ENCODE measurements around the gene ARHGEF40.

ARHGEF40 gene

GRCh38 chr14:21098892-21099595 lies 28.9 kb downstream of the ARHGEF40 start:
- DNase-seq = peak; percentile 31

DNA sequence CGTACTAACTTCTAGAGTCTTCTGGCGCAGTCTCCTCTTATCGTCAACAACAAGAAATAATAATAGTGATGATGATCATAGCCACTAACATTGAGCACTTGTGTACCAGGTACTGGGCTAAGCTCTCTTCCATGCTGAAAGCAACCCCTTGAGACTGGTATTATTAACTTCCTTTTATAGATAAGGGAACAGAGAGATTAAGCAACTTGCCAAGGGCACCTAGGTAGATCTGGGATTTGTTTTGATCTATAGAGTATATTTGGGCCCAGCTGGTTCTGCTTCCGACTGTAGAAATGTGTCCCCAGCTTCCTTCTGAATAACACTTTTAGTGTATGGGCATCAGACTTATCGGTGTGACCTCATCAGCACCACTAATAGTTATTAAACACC lies 29.5 kb downstream of the ARHGEF40 start:
- DNase-seq = no peak

DNA sequence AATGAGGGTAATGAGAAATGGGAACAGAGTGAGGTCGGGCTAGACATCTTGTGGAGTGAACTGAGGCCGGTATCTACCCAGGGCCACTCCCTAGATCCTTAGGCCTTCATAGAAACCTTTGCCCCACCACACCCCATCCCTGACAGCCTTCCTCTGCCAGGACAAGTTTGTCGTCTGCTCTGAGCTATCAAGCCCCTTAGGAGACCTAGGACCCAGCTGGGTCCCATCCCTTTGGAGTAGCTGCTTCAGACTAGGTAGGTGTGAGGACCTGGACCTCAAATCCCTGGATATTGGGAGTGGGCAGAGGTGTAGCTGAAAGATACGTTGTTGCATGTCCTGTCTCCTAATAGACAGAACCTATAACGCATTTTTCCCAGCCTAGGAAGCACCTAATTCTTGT lies 30.8 kb downstream of the ARHGEF40 start, which contains the start of gene TMEM253:
Gene TMEM253 (plus strand): TSS at position 136 of the 400 bp plus-strand sequence. CDS start 278 bp downstream, outside the sequence.
- no peak for DNase-seq

- no peak for DNase-seq
Observed at GRCh38 chr14:21101802-21102413, 31.8 kb downstream of the ARHGEF40 start.

DNA sequence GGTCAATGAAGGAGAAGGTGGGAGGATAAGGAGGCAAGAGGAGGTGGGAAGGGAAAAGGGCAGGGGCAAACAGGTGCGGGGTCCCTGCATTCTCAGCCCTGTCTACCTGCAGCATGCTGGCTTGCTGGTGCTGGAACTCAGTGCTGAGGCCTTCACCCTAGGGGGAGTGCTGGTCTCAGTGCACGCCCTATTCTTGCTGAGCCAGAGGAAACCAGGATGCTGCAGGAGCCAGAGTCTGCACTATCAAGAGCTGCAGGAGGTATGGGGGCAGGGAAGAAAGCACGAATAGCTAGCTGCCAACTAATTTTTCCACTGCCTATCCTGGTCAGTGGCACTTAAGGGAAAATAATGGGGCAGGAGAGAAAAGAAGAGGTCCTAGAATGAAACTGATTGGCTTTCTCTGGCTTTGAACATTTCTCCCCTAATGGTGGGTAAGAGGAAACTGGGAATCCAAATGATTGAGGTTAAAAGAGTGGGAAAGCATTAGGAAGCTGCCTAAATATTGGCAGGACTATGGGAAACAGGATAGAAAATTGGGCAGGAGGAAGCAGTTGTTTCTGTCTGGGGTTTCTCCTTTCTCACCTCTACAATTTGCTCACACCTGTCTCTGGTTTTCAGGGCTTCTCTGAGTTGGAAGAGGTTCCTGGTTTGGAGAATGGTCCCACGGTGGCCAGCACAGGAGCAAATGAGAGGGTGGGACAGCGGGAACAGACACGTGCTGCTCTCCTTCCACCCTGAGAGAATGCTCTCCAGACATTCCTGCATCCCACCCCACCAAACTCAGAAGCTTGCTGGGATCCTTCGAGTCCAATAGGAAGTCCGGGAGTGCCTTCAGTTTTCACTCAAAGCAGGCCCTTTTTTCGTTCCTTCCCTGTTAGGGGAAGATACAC lies 32.7 kb downstream of the ARHGEF40 start:
- DNase-seq = peak; percentile 21

GRCh38 chr14:21103411-21103709 lies 33.3 kb downstream of the ARHGEF40 start:
- no peak for DNase-seq

DNA sequence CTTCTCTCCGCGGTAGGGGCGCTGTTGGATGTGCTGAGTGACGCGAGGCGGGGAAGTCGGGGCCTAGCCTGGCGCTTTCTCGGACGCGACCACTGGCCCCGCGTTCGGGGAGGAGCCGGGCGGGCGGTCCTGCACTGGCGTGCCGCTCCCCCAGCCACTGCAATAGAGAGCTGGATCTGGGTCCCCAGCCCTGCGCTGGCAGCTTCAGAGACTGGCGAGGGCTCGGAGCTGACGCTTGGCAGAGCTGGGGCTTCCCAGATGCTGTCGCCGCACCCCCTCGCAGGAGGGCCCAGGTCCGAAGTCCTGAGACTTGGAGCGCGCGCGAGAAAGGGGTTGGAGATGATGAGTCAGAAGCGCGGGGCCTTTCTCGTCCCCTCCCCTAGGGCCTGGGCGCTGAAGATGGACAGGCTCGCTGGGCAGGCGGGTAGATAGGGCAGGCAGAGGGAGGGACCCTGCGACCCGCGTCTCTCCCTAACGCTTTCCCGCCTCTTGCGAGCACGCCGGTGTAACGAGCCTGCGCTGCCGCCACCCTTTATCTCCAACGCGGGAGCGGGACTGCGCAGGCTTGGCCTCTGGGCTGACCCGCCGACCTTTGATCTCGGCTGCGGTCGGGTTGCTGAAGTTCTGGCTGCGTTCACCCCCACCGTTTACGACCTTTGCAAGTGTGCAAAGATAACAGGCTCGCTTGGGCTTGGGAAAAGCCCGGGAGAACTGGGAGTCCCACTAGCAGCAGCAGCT lies 33.8 kb downstream of the ARHGEF40 start:
- peak; percentile 97 for DNase-seq

GRCh38 chr14:21104448-21105060 lies 34.5 kb downstream of the ARHGEF40 start:
- DNase-seq = peak; percentile 86

DNA sequence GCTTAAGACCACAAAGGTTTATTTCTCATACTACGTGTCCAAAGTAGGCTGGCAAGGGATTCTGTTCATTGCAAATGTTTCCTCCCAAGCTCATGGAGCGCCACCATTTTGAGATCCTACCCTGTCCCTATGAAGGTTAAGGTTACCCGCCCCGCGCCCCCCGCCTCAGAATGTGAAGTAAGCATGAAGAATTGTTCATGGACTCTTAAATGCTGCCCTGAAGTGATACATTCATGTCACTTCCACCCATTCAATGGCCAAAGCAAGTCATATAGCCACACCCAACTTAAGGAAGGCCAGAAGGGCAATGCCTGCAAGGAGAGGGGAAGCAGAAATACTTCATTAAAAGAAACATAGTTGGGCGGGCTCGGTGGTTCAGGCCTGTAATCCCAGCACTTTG lies 35.0 kb downstream of the ARHGEF40 start:
- DNase-seq = no peak

DNA sequence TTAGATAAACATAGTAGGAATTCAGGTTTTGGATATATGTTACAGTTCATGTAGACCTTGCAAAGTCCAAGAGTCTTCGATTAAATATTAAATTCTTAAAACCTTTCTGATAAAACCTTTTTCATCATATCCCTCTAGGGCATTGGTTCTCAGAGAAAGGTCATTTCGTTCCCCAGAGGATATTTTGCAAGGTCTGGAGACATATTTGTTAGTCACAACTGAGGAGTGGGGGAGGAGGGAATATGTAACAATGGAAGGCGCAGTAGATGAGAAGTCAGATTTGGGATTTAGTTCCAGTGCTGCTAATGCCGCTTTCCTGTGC lies 36.0 kb downstream of the ARHGEF40 start:
- DNase-seq = no peak

DNA sequence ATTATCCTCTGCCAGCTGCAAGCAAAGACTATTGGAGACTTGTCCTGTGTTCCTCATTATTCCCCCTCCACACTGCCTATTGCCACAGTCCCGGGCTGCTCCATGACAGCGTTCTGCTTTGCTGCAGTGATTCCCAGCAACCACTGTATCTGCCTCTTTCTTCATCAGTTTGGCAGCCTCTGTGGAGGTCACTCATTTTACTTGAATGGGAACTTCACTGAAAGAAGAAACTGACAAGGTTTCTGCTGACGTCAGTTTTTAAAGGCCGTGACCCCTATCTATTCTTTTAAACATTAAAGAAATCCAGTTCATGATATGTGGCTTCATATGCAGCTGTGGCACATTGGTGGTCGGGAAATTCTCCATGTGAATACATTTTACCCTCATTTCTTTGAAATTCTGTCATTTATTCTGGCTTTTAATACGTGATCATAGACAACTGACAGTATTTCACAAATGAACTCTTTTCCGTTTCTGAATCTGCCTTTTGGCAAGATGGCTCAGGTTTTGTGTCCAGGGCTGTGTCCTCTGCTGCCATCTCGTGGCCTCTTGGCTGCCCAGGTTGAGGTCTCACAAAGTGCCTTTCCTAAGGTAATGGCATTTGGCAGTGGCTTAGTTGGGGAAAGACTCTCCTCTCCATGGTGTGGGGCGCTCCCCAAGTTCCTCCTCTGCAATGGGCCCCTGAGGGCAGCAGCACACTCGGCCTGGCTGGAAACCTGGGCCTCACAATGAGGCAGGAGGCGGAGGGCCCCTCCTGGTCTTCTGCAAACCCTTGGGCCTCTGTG lies 36.6 kb downstream of the ARHGEF40 start:
- peak; percentile 82 for DNase-seq

DNA sequence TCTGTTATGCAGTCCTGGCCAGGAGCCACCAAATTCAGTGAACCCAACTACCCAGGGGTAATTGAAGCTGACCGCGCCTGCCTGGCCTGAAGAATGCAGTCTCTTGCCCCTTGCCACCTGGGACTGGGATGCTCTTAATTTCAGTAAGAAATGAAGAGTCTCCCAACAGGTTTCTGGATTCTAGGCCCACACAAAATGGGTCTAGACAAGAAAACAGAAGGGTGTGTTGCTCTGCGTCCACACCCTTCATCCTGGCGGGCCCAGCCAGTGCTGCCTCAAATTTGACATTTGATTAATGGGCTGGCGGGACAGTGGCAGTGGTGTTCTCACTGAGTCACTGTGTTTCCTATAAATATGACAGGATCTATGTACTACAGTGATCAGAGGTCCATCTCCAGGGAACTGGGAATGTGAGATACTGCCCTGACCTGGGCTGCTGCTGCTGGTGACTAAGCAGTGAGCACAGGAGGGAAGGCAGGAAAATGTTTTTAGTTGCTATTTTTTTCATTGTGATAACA lies 37.2 kb downstream of the ARHGEF40 start:
- DNase-seq = no peak

GRCh38 chr14:21108791-21109190 lies 38.7 kb downstream of the ARHGEF40 start:
- DNase-seq = no peak

- no peak for DNase-seq
Observed at GRCh38 chr14:21109377-21110138, 39.5 kb downstream of the ARHGEF40 start.

GRCh38 chr14:21112255-21112654 lies 42.2 kb downstream of the ARHGEF40 start:
- DNase-seq = no peak

DNA sequence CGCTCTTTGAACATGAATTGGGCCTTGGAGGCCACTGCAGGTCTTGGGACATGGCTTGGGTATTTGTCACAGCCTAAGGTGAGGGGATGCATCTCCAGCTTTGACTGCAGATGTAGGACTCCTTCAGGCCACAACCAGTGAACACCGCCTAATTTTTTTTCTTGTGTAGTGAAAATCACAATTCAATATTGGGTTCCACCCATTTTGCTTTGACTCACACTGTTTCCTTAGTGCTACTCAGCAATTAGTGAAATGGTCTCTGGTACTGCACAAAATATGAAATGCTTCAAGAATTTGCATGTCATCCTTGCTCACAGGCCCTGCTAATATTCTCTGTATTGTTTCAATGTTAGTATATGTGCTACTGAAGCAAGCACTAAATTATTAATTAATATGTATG lies 43.3 kb downstream of the ARHGEF40 start:
- DNase-seq = no peak

- no peak for DNase-seq
Observed at GRCh38 chr14:21118933-21119332, 48.8 kb downstream of the ARHGEF40 start.

DNA sequence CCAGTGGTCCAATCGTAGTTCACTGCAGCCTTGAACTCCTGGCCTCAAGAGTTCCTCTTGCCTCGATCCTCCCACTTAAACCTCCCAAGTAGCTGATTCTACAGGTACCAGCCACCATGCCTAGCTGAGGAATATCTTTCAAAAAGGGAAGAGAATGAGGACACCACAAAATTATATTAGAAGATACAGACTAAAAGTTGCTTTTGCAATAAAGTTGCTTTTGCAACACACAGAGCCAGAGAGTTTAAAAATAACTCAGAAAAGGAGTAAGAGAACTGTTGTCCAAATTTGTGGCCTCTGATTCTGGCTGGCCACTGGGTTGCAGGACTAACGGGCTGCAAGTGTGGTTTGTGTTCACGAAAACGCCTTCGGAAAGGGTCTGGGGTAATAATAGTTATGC lies 50.6 kb downstream of the ARHGEF40 start:
- no peak for DNase-seq

DNA sequence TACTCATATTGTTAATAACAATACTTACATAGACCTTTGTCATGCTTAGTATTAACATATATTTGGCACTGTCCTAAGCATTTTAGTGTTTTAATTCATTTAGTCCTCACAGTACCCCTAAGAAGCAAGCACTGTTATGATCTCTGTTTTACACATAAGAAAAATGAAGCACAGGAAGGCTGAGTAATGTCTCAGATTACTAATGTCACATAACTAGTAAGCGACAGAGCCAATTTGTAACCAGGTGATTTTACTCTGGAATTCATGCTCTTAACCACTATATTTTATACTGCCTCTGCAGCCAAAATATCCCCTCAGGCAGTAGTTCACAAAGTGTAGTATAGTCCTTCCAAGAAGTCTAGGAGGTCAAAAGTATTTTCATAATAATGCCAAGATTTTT lies 51.0 kb downstream of the ARHGEF40 start:
- DNase-seq = no peak

- DNase-seq = no peak
Observed at GRCh38 chr14:21123429-21123828, 53.3 kb downstream of the ARHGEF40 start.

DNA sequence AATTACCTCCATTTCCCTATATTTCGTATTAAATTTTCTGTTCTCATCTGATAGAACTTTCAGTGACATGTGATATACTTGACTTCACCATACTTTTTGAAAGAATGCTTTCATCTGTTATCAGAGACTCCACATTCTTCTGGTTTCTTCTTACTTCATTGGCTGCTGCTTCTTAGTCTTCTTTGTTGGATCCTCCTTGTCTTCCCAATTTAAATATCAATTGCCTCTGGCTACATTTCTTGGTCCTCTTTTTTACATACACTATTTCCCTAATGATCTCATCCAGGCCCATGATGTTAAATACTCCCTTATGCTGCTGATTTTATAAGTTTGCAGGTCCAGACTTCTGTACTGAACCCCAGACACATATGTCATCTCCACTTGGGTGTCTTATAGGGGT lies 63.8 kb downstream of the ARHGEF40 start:
- DNase-seq = no peak

Data from NCI-H345 (cell line).